ENCODE data around the gene GIT1.

GIT1 gene

GRCh38 chr17:29611351-29612093 lies 22.1 kb upstream of the GIT1 start:
- no peak for DNase-seq (ENCODE audit: low read depth)
- no peak for TF ChIP-seq MYC (IDR thresholded peaks at IDR 0.05; ENCODE audit: low read depth, low read length)
- no peak for TF ChIP-seq POLR2A (IDR thresholded peaks at IDR 0.05; ENCODE audit: extremely low read depth, insufficient read length)
- TF ChIP-seq, protein P1, sequence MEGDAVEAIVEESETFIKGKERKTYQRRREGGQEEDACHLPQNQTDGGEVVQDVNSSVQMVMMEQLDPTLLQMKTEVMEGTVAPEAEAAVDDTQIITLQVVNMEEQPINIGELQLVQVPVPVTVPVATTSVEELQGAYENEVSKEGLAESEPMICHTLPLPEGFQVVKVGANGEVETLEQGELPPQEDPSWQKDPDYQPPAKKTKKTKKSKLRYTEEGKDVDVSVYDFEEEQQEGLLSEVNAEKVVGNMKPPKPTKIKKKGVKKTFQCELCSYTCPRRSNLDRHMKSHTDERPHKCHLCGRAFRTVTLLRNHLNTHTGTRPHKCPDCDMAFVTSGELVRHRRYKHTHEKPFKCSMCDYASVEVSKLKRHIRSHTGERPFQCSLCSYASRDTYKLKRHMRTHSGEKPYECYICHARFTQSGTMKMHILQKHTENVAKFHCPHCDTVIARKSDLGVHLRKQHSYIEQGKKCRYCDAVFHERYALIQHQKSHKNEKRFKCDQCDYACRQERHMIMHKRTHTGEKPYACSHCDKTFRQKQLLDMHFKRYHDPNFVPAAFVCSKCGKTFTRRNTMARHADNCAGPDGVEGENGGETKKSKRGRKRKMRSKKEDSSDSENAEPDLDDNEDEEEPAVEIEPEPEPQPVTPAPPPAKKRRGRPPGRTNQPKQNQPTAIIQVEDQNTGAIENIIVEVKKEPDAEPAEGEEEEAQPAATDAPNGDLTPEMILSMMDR (IDR thresholded peaks at IDR 0.05; ENCODE audit: low read depth, low read length) = no peak
- TF ChIP-seq MAX (IDR thresholded peaks at IDR 0.05; ENCODE audit: low read depth, low read length) = no peak
- H3K4me3 ChIP-seq (ENCODE audit: low read depth, low read length) = no peak overlapping the region

DNA sequence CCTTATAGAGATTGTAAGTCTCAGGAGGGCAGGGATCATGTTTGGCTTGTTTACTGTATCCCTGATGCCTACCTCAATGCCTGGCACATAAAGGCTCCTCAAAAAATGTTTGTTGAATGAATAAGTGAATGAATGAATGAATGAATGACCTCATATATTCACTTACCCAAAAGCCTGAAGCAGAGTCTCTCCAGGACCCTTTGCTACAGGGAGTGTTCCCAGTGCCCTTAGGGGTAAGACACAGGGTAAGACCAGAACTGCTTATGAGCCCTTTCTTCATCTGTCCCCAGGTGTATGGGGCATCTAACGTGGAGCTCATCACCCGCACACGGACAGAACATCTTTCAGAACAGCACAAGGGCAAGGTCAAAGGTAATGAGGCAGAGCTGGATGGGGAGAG lies 20.9 kb upstream of the GIT1 start:
- no peak for DNase-seq (ENCODE audit: low read depth)
- TF ChIP-seq MAX (IDR thresholded peaks at IDR 0.05; ENCODE audit: low read depth, low read length) = no peak
- TF ChIP-seq POLR2A (IDR thresholded peaks at IDR 0.05; ENCODE audit: extremely low read depth, insufficient read length) = no peak
- TF ChIP-seq, protein P1 (IDR thresholded peaks at IDR 0.05; ENCODE audit: low read depth, low read length) = no peak
- no peak for TF ChIP-seq MYC (IDR thresholded peaks at IDR 0.05; ENCODE audit: low read depth, low read length)
- H3K4me3 ChIP-seq (ENCODE audit: low read depth, low read length) = no peak overlapping the region

DNA sequence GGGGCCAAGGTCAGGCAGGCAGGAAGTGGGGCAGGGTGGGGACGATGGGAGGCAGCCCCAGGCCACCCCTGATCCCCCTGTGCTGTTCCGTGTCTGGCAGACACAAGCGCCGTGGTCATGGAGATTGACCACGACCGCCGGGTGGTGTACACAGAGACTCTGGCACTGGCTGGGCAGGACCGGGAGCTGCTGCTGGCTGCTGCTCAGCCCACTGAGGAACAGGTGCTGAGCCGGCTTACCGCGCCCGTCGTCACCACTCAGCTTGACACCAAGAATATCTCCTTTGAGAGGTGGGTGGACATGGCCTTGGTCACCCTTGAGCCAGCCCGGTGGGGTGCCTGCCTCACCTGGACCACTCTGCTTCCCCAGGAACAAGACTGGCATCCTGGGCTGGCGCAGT lies 19.5 kb upstream of the GIT1 start:
- TF ChIP-seq MYC (IDR thresholded peaks at IDR 0.05; ENCODE audit: low read depth, low read length) (no peak), MAX (IDR thresholded peaks at IDR 0.05; ENCODE audit: low read depth, low read length) (no peak), POLR2A (IDR thresholded peaks at IDR 0.05; ENCODE audit: extremely low read depth, insufficient read length) (no peak)
- TF ChIP-seq, protein P1 (IDR thresholded peaks at IDR 0.05; ENCODE audit: low read depth, low read length) = no peak
- no peak for DNase-seq (ENCODE audit: low read depth)
- no peak overlapping the region for H3K4me3 ChIP-seq (ENCODE audit: low read depth, low read length)

- no peak for DNase-seq (ENCODE audit: low read depth)
- no peak for TF ChIP-seq MYC (IDR thresholded peaks at IDR 0.05; ENCODE audit: low read depth, low read length)
- TF ChIP-seq, protein P1 (IDR thresholded peaks at IDR 0.05; ENCODE audit: low read depth, low read length) = no peak
- no peak for TF ChIP-seq POLR2A (IDR thresholded peaks at IDR 0.05; ENCODE audit: extremely low read depth, insufficient read length)
- TF ChIP-seq MAX (IDR thresholded peaks at IDR 0.05; ENCODE audit: low read depth, low read length) = no peak
- H3K4me3 ChIP-seq (ENCODE audit: low read depth, low read length) = no peak overlapping the region
Measured at GRCh38 chr17:29607557-29608195, 18.2 kb upstream of the GIT1 start.

DNA sequence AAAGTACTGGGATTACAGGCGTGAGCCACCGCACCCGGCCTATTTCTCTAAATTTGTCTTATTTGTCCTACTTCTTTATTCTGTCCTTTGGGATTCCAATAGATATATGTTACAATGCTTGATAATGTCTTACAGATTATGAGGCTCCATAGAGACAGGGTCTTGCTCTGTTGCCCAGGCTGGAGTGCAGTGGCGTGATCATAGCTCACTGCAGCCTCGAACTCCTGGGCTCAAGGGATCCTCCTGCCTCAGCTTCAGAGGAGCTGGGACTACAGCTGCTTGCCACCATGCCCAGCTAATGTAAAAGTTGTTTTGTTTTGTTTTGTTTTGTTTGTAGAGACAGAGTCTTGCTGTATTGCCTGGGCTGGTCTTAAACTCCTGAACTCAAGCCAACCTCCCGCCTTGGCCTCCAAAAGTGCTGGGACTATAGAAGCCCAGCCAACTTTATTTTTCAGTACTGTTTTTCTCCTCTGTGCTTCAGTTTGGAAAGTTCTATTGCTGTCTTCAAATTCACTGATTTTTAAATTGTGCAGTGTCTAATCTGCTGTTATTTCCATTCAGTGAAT lies 13.7 kb upstream of the GIT1 start:
- TF ChIP-seq MAX (IDR thresholded peaks at IDR 0.05; ENCODE audit: low read depth, low read length) (no peak), POLR2A (IDR thresholded peaks at IDR 0.05; ENCODE audit: extremely low read depth, insufficient read length) (no peak), MYC (IDR thresholded peaks at IDR 0.05; ENCODE audit: low read depth, low read length) (no peak)
- TF ChIP-seq, protein P1 (IDR thresholded peaks at IDR 0.05; ENCODE audit: low read depth, low read length) = no peak
- H3K4me3 ChIP-seq (ENCODE audit: low read depth, low read length) = no peak overlapping the region
- DNase-seq (ENCODE audit: low read depth) = no peak

Data from NB4 (cell line).